Tibial artery (tissue), 4 donors: ENCODE results near the gene IFNL1.

ENCODE experiments used
- DNase-seq, 2 donors: peaks; one replicate each; pipeline ENCODE4 v3.0.0-alpha.2; 2019
- H3K27ac ChIP-seq, 2 donors: fragments of 200-600 bp; sonication (generic) in 1 of 2; 1 replicate in 1 of 2; 2 replicates in 1 of 2; pipeline ENCODE4 v1.5.1; 2018 to 2019; ENCODE audit warnings: mild to moderate bottlenecking in 1 of 2
- H3K27me3 ChIP-seq, 2 donors: fragments of 200-600 bp; sonication (generic) in 1 of 2; one replicate each; pipeline versions ENCODE4 v1.5.1 to v1.6.0; 2016 to 2019
- H3K36me3 ChIP-seq, 3 donors: fragments of 200-600 bp; sonication (generic) in 2 of 3; one replicate each; pipeline ENCODE4 v1.5.1; 2016 to 2019; ENCODE audit warnings: mild to moderate bottlenecking in 2 of 3
- H3K4me1 ChIP-seq, 4 donors: fragments of 200-600 bp; sonication (generic) in 2 of 4; 1 replicate in 3 of 4; 2 replicates in 1 of 4; pipeline ENCODE4 v1.5.1; 2016 to 2019
- H3K4me3 ChIP-seq, 2 donors: fragments of 200-600 bp; sonication (generic) in 1 of 2; 1 replicate in 1 of 2; 2 replicates in 1 of 2; pipeline ENCODE4 v1.5.1; 2018 to 2019; ENCODE audit warnings: mild to moderate bottlenecking in 2 of 2
- H3K9me3 ChIP-seq, 3 donors: fragments of 200-600 bp; sonication (generic) in 1 of 3; one replicate each; pipeline ENCODE4 v1.5.1; 2016 to 2019
- intact Hi-C: fragments of 100-400 bp; cut with DNase I; formaldehyde crosslinking; loops from one replicate; pipeline ENCODE4 v1.15.0; 2023; ENCODE audit warnings: low total_unique reads
- TF ChIP-seq, protein P1 (sequence below), 2 experiments: fragments of 200-600 bp in 1 of 2; fragments of 450-650 bp in 1 of 2; IDR thresholded peaks; one replicate each; pipeline ENCODE4 v1.5.1; 2017 to 2019; ENCODE audit warnings: antibody characterized with exemption in 2 of 2, mild to moderate bottlenecking in 1 of 2, moderate library complexity in 1 of 2

The IFNL1 gene

DNA sequence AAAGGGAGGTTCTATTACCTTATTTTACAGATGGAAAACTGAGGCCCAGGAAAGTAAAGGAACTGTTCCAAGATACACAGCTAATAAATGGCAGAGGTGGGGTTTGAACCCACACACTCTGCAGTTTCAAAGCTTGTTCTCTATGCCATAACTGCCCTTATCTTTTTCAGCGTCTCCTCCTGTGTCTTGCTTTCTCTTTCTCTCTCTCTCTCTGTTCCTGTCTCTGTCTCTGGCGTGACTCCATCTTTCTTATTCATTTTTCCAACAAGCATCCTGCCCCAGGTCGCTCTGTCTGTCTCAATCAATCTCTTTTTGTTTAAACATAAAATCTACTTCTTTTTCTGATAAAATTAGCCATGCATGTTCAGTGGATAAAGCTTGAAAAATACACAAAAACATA, 44.4 kb upstream of the IFNL1 start:
- no peak overlapping the region for H3K4me3 ChIP-seq
- TF ChIP-seq, protein P1, sequence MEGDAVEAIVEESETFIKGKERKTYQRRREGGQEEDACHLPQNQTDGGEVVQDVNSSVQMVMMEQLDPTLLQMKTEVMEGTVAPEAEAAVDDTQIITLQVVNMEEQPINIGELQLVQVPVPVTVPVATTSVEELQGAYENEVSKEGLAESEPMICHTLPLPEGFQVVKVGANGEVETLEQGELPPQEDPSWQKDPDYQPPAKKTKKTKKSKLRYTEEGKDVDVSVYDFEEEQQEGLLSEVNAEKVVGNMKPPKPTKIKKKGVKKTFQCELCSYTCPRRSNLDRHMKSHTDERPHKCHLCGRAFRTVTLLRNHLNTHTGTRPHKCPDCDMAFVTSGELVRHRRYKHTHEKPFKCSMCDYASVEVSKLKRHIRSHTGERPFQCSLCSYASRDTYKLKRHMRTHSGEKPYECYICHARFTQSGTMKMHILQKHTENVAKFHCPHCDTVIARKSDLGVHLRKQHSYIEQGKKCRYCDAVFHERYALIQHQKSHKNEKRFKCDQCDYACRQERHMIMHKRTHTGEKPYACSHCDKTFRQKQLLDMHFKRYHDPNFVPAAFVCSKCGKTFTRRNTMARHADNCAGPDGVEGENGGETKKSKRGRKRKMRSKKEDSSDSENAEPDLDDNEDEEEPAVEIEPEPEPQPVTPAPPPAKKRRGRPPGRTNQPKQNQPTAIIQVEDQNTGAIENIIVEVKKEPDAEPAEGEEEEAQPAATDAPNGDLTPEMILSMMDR (IDR thresholded peaks at IDR 0.05), result no peak
- H3K27me3 ChIP-seq, result peaks cover 0 to 60% of the 10 kb centered on the region in 2 donors
- no peaks in the 10 kb centered on the region for H3K9me3 ChIP-seq
- no peaks in the 10 kb centered on the region for H3K36me3 ChIP-seq
- peaks cover 0 to 13% (median 5%) of the 10 kb centered on the region in 4 donors for H3K4me1 ChIP-seq
- DNase-seq, result no peak
- no peak overlapping the region for H3K27ac ChIP-seq
- intact Hi-C loops, result no loop called here

DNA sequence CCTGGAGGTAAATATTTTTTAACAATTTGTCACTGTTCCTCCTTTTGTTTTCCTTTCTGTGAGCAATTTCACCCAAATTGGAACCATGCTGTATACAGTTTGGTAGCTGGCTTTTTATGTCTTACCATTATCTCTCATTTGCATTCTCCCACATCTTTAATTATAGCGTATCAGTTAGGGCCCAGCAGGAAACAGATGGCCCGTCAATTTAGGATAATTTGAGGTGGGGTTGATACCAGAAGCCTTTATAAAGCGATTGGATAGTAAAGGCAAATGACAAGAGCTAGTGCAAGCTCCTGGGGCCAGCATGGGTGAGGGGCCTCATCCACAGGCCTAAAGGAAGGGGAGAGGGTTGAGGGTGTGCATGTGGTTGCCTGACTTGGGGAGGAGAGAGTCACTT, 43.7 kb upstream of the IFNL1 start:
- no peak for DNase-seq
- intact Hi-C loops, result no loop called here
- TF ChIP-seq, protein P1 (IDR thresholded peaks at IDR 0.05), result no peak
- peaks cover 0 to 59% of the 10 kb centered on the region in 2 donors for H3K27me3 ChIP-seq
- no peaks in the 10 kb centered on the region for H3K9me3 ChIP-seq
- H3K4me3 ChIP-seq, result no peak overlapping the region
- H3K36me3 ChIP-seq, result no peaks in the 10 kb centered on the region
- H3K4me1 ChIP-seq, result peaks cover 0 to 7% (median 3%) of the 10 kb centered on the region in 4 donors
- no peak overlapping the region for H3K27ac ChIP-seq

DNA sequence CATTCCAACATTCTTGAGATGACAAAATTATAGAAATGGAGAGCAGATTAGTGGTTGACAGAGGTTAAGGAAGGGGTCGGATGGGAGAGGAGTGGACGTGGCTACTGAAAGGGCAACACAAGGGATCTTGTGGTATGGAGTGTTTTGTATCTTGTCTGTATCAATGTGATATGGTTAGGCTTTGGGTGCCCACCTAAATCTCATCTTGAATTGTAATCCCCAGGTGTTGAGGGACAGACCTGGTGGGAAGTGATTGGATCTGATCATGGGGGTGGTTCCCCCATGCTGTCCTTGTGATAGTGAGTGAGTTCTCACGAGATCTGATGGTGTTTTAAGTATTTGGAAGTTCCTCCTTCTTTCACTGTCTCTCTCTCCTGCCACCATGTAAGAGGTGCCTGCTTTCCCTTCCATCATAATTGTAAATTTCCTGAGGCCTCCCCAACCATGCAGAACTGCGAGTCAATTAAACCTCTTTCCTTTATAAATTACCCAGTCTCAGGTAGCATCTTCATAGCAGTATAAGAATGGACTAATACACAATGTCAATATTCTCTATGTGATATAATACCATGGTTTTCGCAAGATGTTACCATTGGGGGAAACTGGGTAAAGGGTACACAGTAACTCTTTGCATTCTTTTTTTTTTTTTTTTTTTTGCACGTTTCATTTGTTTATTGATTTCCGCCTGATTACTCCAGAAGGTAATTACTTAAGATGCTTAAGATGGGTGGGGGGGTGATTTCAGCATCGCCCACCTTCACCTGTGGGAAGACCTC, 42.6 kb upstream of the IFNL1 start:
- Histone ChIP-seq H3K9me3 (no peaks in the 10 kb centered on the region), H3K27me3 (peaks cover 0 to 52% of the 10 kb centered on the region in 2 donors), H3K36me3 (no peaks in the 10 kb centered on the region), H3K4me1 (no peaks in the 10 kb centered on the region), H3K4me3 (no peak overlapping the region), H3K27ac (no peak overlapping the region)
- TF ChIP-seq, protein P1 (IDR thresholded peaks at IDR 0.05), result no peak
- intact Hi-C loops, result no loop called here
- no peak for DNase-seq

DNA sequence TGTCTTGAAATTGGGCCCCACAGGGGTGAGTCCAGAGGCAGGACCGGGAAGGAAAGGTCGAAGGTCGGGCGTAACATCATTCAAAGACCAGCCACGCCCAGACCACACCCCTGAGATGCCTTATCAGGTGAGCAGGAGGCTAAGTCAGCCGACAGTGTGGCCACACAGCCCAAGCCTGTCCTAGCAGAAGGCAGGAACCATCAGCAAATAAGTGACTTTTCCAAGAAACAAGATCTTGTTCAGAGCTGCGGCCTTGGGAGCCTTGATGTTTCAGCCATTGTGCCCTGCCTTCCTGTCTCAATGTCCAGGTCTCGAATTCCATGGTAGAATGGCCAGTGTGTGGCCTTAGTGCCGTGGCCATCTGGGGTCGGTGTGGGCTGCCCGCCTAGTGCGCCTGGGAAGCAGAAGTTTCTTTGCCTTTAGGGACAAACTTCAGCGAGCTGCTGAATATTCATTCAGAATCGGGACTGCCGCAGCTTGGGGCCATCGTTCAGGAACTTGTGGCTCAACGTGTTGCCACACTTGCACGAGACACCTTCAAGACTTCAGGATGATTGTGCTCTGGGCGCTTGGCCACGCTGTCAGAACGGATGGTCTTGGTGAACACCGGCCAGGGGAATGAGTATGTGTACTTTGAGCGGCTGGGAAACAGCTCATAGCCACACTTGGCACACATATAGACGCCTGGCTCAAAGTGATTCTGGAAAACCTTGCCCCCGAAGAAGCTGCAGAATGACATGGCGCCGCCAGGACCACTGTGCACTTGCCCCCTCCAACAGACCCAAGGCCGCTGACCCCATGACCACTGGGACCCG, 41.5 kb upstream of the IFNL1 start:
- Histone ChIP-seq H3K9me3 (no peaks in the 10 kb centered on the region), H3K27ac (no peak overlapping the region), H3K4me3 (no peak overlapping the region), H3K4me1 (no peaks in the 10 kb centered on the region), H3K27me3 (peaks cover 0 to 45% of the 10 kb centered on the region in 2 donors), H3K36me3 (no peaks in the 10 kb centered on the region)
- DNase-seq, result no peak
- intact Hi-C loops, result no loop called here
- TF ChIP-seq, protein P1 (IDR thresholded peaks at IDR 0.05), result no peak

DNA sequence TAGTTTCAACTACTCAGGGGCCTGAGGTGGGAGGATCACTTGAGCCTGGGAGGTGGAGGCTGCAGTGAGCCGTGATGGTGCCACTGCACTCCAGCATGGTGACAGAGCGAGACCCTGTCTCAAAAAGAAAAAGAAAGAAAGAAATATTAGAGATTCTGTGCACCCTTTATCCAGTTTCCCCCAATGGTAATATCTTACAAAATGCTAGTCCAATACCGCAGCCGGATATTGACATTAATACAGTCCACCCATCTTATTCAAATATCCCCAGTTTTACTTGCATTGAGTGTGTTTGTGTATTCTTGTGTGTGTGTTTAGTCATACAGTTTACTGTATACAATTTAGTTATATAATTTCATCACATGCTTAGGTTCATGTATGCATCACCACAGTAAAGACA, 39.0 kb upstream of the IFNL1 start:
- Histone ChIP-seq H3K36me3 (no peaks in the 10 kb centered on the region), H3K27ac (no peak overlapping the region), H3K4me1 (no peaks in the 10 kb centered on the region), H3K27me3 (peaks cover 0 to 55% of the 10 kb centered on the region in 2 donors), H3K9me3 (no peaks in the 10 kb centered on the region), H3K4me3 (no peak overlapping the region)
- TF ChIP-seq, protein P1 (IDR thresholded peaks at IDR 0.05), result no peak
- no peak for DNase-seq
- intact Hi-C loops, result no loop called here
